HepG2 (cell line): ENCODE data around the gene VPS54. TPM values are rescaled to one million over a fixed set of nuclear protein-coding genes. Genes with fewer than 3 reads are reported as not detected.
A peak's percentile ranks its signal among the peaks of the same experiment; 100 is the strongest.

Experiments used
- CTCF ChIP-seq: sonication (generic); formaldehyde crosslinking; IDR thresholded peaks from 2 replicates; pipeline ENCODE4 v1.5.0; 2020; ENCODE audit warnings: mild to moderate bottlenecking, missing genetic modification reagents, moderate library complexity
- ELF3 ChIP-seq: IDR thresholded peaks from 2 replicates; pipeline ENCODE4 v1.6.1; 2016; ENCODE audit warnings: missing genetic modification reagents, missing compliant biosample characterization
- EP300 ChIP-seq, 3 experiments: sonication (generic) in 1 of 3; formaldehyde crosslinking in 1 of 3; IDR thresholded peaks; 2 replicates each; pipeline versions ENCODE4 v1.5.1 to v1.6.1; 2011 to 2020; ENCODE audit warnings: low read depth in 2 of 3, low read length in 2 of 3, borderline replicate concordance in 1 of 3, improper control_type of control experiment in 1 of 3, mild to moderate bottlenecking in 1 of 3, missing genetic modification reagents in 1 of 3, moderate library complexity in 1 of 3
- FOXA3 ChIP-seq: IDR thresholded peaks from 2 replicates; pipeline ENCODE4 v1.6.1; 2016; ENCODE audit warnings: missing genetic modification reagents, missing compliant biosample characterization
- LCORL ChIP-seq, 2 experiments: fragments of 450-650 bp in 1 of 2; sonication (generic) in 1 of 2; formaldehyde crosslinking in 1 of 2; IDR thresholded peaks; 2 replicates each; pipeline versions ENCODE4 v1.5.0 to v1.6.1; 2017 to 2020; ENCODE audit warnings: antibody characterized with exemption in 1 of 2, missing genetic modification reagents in 1 of 2
- MYPOP ChIP-seq: sonication (generic); formaldehyde crosslinking; IDR thresholded peaks from 2 replicates; pipeline ENCODE4 v1.8.1; 2023; ENCODE audit warnings: mild to moderate bottlenecking, moderate library complexity, missing genetic modification reagents
- SAP130 ChIP-seq: IDR thresholded peaks from 2 replicates; pipeline ENCODE4 v1.6.1; 2016; ENCODE audit warnings: low read depth
- SRF ChIP-seq: IDR thresholded peaks from 2 replicates; pipeline ENCODE4 v1.6.1; 2011; ENCODE audit warnings: mild to moderate bottlenecking, low read depth, low read length, moderate library complexity
- TOE1 ChIP-seq: sonication (generic); formaldehyde crosslinking; IDR thresholded peaks from 2 replicates; pipeline ENCODE4 v1.4.0; 2020; ENCODE audit warnings: mild to moderate bottlenecking, missing genetic modification reagents
- ZFX ChIP-seq: sonication (generic); formaldehyde crosslinking; IDR thresholded peaks from 2 replicates; pipeline ENCODE4 v1.4.0; 2020; ENCODE audit warnings: mild to moderate bottlenecking, low read depth, missing genetic modification reagents, moderate library complexity
- ZSCAN25 ChIP-seq: sonication (generic); formaldehyde crosslinking; IDR thresholded peaks from 2 replicates; pipeline ENCODE4 v1.8.0; 2022; ENCODE audit warnings: mild to moderate bottlenecking, missing genetic modification reagents
- ZSCAN29 ChIP-seq: sonication (generic); formaldehyde crosslinking; conservative IDR thresholded peaks from 2 replicates; pipeline ENCODE4 v1.4.0; 2020; ENCODE audit warnings: mild to moderate bottlenecking, missing genetic modification reagents
- polyA plus RNA-seq, 8 experiments: library from polyadenylated mRNA; depleted of rRNA in 3 of 8; stranded (reverse) in 7 of 8; unstranded in 1 of 8; fragments of >200 nt; fragmentation: Illumina TruSeq in 4 of 8; extraction: Trizol in 4 of 8; gene quantifications; 2 replicates each; pipeline versions ENCODE4 v1.2.1 to v1.2.3, GENCODE V29; 2011 to 2016; ENCODE audit warnings: low read depth in 4 of 8, missing spikeins in 1 of 8, mixed read lengths in 1 of 8; ENCODE audit not compliant: insufficient read depth in 1 of 8
- total RNA-seq, 5 experiments: library from RNA; depleted of rRNA; stranded (reverse); fragments of >200 nt; fragmentation: Illumina TruSeq; extraction: Trizol; gene quantifications; 2 replicates each; pipeline ENCODE4 v1.2.3, GENCODE V29; 2016; ENCODE audit warnings: low read depth in 1 of 5
- TF ChIP-seq, protein P1 (sequence below), 2 experiments: fragments of 450-650 bp in 1 of 2; sonication (generic) in 1 of 2; formaldehyde crosslinking; IDR thresholded peaks; 2 replicates each; pipeline versions ENCODE4 v1.5.0 to v1.8.0; 2020 to 2022; ENCODE audit warnings: mild to moderate bottlenecking in 1 of 2, missing genetic modification reagents in 1 of 2
- TF ChIP-seq, protein P2 (sequence below): IDR thresholded peaks from 2 replicates; pipeline ENCODE4 v1.4.0; 2020; ENCODE audit warnings: mild to moderate bottlenecking, missing genetic modification reagents
- TF ChIP-seq, protein P3 (sequence below): IDR thresholded peaks from 2 replicates; pipeline ENCODE4 v1.6.1; 2016
- TF ChIP-seq, protein P4 (sequence below): sonication (generic); formaldehyde crosslinking; IDR thresholded peaks from 2 replicates; pipeline ENCODE4 v1.4.0; 2020; ENCODE audit warnings: missing genetic modification reagents, borderline replicate concordance

The VPS54 gene
- total and polyA plus RNA-seq, 2 of the 13 experiments (the other 11 are each of a cell fraction or from before 2014, with no cell fraction given) = 64.7 to 77.5 TPM

DNA sequence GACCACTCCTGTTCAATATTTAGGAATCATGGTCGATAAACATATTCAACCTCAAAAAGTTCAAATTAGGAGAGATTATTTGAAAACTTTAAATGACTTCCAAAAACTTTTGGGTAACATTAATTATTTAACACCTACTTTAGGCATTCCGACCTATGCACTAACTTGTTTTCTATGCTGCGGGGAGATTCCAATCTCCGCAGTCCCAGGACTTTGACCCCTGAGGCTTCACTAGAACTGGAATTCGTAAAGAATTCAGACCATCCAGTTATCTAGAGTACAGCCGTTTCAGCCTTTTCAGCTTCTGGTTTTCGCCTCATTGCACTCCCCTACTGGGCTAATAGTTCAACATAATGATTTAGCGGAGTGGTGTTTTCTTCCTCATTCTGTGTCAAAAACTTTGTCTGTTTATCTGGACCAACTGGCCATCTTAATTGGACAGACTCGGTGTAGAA, 26.1 kb downstream of the VPS54 start (continued):
- TF ChIP-seq, protein P1, sequence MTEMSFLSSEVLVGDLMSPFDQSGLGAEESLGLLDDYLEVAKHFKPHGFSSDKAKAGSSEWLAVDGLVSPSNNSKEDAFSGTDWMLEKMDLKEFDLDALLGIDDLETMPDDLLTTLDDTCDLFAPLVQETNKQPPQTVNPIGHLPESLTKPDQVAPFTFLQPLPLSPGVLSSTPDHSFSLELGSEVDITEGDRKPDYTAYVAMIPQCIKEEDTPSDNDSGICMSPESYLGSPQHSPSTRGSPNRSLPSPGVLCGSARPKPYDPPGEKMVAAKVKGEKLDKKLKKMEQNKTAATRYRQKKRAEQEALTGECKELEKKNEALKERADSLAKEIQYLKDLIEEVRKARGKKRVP (CRISPR knock-in tag; IDR thresholded peaks at IDR 0.05) = peak in 1 of 2 experiments; percentile 72; a peak in 1 of 4 replicates
- TF ChIP-seq SRF (0 out of 2 replicates have a peak, but pooled peaks have one; percentile 6), TOE1 (CRISPR knock-in tag) (0 out of 2 replicates have a peak, but pooled peaks have one; percentile 70), LCORL (IDR thresholded peaks at IDR 0.05) (peak; percentile 66), LCORL (CRISPR knock-in tag; IDR thresholded peaks at IDR 0.05) (peak; percentile 87), MYPOP (CRISPR knock-in tag) (peak; percentile 66; the same call in 1 of the 2 replicates), ELF3 (peak; percentile 75; the same call in 1 of the 2 replicates), FOXA3 (CRISPR knock-in tag) (peak; percentile 72), CTCF (CRISPR knock-in tag) (peak; percentile 43), ZSCAN25 (CRISPR knock-in tag) (peak; percentile 37; the same call in 1 of the 2 replicates), SAP130 (CRISPR knock-in tag) (peak; percentile 74), ZSCAN29 (CRISPR knock-in tag) (peak; percentile 51; the same call in 1 of the 2 replicates), EP300 (IDR thresholded peaks at IDR 0.05; ENCODE audit: low read depth in 2 of 2, low read length in 2 of 2) (peak in 1 of 2 experiments; percentile 81; a peak in 2 of 4 replicates), EP300 (CRISPR knock-in tag; IDR thresholded peaks at IDR 0.05; ENCODE audit: borderline replicate concordance) (peak; percentile 65; the same call in 1 of the 2 replicates), ZFX (CRISPR knock-in tag) (0 out of 2 replicates have a peak, but pooled peaks have one; percentile 13)
- TF ChIP-seq, protein P2, sequence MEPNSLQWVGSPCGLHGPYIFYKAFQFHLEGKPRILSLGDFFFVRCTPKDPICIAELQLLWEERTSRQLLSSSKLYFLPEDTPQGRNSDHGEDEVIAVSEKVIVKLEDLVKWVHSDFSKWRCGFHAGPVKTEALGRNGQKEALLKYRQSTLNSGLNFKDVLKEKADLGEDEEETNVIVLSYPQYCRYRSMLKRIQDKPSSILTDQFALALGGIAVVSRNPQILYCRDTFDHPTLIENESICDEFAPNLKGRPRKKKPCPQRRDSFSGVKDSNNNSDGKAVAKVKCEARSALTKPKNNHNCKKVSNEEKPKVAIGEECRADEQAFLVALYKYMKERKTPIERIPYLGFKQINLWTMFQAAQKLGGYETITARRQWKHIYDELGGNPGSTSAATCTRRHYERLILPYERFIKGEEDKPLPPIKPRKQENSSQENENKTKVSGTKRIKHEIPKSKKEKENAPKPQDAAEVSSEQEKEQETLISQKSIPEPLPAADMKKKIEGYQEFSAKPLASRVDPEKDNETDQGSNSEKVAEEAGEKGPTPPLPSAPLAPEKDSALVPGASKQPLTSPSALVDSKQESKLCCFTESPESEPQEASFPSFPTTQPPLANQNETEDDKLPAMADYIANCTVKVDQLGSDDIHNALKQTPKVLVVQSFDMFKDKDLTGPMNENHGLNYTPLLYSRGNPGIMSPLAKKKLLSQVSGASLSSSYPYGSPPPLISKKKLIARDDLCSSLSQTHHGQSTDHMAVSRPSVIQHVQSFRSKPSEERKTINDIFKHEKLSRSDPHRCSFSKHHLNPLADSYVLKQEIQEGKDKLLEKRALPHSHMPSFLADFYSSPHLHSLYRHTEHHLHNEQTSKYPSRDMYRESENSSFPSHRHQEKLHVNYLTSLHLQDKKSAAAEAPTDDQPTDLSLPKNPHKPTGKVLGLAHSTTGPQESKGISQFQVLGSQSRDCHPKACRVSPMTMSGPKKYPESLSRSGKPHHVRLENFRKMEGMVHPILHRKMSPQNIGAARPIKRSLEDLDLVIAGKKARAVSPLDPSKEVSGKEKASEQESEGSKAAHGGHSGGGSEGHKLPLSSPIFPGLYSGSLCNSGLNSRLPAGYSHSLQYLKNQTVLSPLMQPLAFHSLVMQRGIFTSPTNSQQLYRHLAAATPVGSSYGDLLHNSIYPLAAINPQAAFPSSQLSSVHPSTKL (CRISPR knock-in tag) = peak; percentile 96
- TF ChIP-seq, protein P3, sequence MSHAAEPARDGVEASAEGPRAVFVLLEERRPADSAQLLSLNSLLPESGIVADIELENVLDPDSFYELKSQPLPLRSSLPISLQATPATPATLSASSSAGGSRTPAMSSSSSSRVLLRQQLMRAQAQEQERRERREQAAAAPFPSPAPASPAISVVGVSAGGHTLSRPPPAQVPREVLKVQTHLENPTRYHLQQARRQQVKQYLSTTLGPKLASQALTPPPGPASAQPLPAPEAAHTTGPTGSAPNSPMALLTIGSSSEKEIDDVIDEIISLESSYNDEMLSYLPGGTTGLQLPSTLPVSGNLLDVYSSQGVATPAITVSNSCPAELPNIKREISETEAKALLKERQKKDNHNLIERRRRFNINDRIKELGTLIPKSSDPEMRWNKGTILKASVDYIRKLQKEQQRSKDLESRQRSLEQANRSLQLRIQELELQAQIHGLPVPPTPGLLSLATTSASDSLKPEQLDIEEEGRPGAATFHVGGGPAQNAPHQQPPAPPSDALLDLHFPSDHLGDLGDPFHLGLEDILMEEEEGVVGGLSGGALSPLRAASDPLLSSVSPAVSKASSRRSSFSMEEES (CRISPR knock-in tag) = 0 out of 2 replicates have a peak, but pooled peaks have one; percentile 49
- TF ChIP-seq, protein P4, sequence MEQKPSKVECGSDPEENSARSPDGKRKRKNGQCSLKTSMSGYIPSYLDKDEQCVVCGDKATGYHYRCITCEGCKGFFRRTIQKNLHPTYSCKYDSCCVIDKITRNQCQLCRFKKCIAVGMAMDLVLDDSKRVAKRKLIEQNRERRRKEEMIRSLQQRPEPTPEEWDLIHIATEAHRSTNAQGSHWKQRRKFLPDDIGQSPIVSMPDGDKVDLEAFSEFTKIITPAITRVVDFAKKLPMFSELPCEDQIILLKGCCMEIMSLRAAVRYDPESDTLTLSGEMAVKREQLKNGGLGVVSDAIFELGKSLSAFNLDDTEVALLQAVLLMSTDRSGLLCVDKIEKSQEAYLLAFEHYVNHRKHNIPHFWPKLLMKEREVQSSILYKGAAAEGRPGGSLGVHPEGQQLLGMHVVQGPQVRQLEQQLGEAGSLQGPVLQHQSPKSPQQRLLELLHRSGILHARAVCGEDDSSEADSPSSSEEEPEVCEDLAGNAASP (CRISPR knock-in tag) = peak; percentile 49; the same call in 1 of the 2 replicates
